ENCODE measurements around the gene GNB4.

- TF ChIP-seq CTCF (IDR thresholded peaks at IDR 0.05) (no peak), POLR2A (IDR thresholded peaks at IDR 0.05) (no peak), POLR2AphosphoS5 (IDR thresholded peaks at IDR 0.05; ENCODE audit: insufficient read depth in 1 of 2, low read depth in 1 of 2) (peak in 1 of 2 donors; percentile 47)
These were observed 387 bp downstream of the GNB4 start for GRCh38 chr3:179450901-179451264.

Measured in vagina (tissue), 2 donors.